NCI-H187 (cell line): ENCODE results near the gene AFG1L.
"Not testable (repeated sequence)": the region's sequence is repeated elsewhere in the genome, so short reads cannot be mapped to it uniquely, and the experiment has no call there.

Source experiments
- DNase-seq, 2 experiments: peaks; one replicate each; lab custom pipeline; 2025; lab: John Stamatoyannopoulos, UW

AFG1L gene

GRCh38 chr6:108556866-108557493 is 262.1 kb downstream of the AFG1L start:
- DNase-seq: no peak

GRCh38 chr6:108557494-108558371 is 262.9 kb downstream of the AFG1L start:
- DNase-seq: peak in 1 of 2 experiments; percentile 69

GRCh38 chr6:108558372-108559096 is 263.7 kb downstream of the AFG1L start:
- DNase-seq: peak; percentile 95 to 99

GRCh38 chr6:108559097-108559883 is 264.4 kb downstream of the AFG1L start:
- peak; percentile 74 to 77 for DNase-seq

DNA sequence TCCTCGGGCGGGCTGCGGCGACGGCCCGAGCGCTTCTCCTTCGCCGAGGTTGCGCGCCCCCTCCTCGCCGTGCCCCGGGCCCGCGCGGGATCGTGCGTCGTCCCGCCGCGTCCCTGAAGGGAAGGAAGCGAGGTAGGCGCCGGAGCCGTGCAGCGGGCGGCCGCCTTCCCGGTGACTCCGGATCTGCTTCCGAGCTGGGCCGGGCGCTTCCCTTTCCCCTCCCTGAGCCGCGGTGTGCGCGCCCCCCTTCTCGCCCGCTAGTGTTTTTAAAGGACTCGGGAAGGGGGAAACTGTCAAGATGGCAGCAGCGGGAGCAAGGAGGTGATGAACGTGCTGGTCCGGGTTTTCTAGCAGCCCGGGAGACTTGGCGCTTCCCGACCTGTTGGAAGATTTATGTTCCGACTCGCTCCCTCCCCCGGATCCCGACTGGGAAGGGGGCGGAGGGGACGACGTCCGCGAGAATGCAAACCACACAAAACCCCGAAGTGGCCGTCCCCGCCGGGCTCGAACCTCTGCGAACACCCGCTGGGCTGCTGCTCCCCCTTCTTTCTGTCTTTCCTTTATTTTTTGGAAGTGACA is 265.1 kb downstream of the AFG1L start:
- peak; percentile 55 to 68 for DNase-seq

DNA sequence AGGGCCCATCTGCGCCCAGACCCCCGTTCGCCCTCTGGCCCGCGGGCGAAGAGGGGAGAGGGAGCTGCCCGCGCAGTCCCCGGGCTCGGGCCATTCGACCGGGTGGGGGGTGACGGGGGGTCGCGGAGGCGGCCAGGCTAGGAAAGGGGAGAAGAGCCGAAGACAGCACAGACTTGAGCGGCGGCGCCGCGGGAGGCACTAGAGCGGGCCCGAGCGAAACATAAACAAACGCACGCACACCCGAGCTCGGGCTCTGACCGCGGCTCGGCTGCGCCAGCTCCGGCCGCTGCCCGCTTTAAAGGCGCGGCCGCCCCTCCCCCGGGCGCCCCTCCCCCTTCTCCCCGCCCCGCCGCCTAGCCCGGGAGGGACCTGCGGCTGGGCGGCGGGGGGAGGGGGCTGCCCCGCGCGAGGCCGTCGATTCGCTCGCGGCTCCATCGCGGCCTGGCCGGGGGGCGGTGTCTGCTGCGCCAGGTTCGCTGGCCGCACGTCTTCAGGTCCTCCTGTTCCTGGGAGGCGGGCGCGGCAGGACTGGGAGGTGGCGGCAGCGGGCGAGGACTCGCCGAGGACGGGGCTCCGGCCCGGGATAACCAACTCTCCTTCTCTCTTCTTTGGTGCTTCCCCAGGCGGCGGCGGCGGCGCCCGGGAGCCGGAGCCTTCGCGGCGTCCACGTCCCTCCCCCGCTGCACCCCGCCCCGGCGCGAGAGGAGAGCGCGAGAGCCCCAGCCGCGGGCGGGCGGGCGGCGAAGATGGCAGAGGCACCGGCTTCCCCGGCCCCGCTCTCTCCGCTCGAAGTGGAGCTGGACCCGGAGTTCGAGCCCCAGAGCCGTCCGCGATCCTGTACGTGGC is 265.8 kb downstream of the AFG1L start, which contains the start of gene FOXO3:
Gene FOXO3 (plus strand): TSS at position 455 of the 846 bp plus-strand sequence. CDS start 292 bp downstream, at position 747.
- peak; percentile 44 to 79 for DNase-seq

GRCh38 chr6:108561309-108561647 is 266.4 kb downstream of the AFG1L start:
- DNase-seq: not testable (repeated sequence)

GRCh38 chr6:108561742-108562502 is 267.1 kb downstream of the AFG1L start:
- DNase-seq: no peak

DNA sequence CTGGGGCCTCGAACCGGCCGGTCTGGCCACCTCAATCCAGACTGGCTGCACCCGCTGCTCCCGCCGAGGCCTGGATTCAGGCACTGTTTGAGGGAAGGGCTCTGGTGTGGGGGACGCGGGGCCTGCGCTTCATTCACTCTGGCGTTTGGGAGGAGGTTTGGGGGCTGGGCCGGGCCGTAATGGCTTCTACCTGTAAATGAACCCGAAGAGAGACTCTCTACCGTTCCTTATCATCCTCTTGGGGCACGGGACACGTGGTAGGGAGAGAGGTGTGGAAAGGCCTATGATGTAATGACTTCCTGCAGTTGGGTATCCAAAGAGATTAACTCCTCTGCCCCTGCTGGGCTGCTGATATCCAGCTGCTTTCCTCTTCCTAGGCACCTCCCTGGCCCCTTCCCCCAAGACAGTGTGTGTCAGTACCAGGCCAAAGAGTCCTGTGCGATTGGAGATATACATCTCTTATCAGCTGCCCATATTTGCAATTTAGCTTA is 267.7 kb downstream of the AFG1L start:
- no peak for DNase-seq

DNA sequence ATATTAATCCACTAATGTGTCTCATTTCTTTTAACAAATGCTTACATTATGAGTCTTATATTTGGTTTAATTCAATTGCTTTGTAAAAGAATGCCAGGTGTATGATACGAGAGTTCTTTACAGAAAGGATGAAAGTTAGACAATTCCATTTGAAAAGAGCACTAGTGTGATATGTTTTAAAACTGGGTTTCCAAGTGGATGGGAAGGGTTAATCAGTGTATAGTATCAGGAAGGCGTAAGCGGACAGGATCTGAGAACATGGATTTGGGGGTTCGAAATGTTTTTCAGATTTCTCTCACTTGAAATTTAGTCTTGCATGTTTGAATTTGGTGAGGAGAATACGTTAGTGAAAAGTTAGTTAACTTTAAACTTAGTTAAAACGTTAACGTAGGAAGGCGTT is 268.4 kb downstream of the AFG1L start:
- no peak for DNase-seq

- DNase-seq: no peak
Measured at GRCh38 chr6:108564178-108564577, 269.3 kb downstream of the AFG1L start.

GRCh38 chr6:108565091-108565766 is 270.4 kb downstream of the AFG1L start:
- DNase-seq: peak in 1 of 2 experiments; percentile 21

GRCh38 chr6:108565893-108566292 is 271.0 kb downstream of the AFG1L start:
- DNase-seq: no peak

GRCh38 chr6:108566406-108566805 is 271.6 kb downstream of the AFG1L start:
- no peak for DNase-seq

GRCh38 chr6:108568101-108568500 is 273.2 kb downstream of the AFG1L start:
- DNase-seq: no peak

- no peak for DNase-seq
Measured at GRCh38 chr6:108568551-108569305, 273.9 kb downstream of the AFG1L start.

DNA sequence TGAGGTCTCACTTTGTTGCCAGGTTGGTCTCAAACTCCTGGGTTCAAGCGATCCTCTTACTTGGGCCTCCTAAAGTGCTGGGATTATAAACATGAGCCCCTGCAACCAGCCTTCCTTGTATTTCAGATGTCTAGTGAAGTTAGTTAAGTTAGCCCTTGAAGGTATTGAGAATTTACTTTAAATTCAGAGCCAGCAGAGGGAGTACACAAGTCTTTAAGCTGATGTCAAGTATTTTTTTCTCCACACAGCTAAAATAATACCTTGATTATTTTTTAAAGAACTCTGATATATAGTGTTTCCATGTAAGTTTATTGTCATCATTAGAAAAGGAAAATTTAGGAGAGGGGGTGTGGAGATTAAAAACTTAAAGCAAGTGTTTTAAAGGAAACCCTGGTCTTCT is 275.7 kb downstream of the AFG1L start:
- no peak for DNase-seq

DNA sequence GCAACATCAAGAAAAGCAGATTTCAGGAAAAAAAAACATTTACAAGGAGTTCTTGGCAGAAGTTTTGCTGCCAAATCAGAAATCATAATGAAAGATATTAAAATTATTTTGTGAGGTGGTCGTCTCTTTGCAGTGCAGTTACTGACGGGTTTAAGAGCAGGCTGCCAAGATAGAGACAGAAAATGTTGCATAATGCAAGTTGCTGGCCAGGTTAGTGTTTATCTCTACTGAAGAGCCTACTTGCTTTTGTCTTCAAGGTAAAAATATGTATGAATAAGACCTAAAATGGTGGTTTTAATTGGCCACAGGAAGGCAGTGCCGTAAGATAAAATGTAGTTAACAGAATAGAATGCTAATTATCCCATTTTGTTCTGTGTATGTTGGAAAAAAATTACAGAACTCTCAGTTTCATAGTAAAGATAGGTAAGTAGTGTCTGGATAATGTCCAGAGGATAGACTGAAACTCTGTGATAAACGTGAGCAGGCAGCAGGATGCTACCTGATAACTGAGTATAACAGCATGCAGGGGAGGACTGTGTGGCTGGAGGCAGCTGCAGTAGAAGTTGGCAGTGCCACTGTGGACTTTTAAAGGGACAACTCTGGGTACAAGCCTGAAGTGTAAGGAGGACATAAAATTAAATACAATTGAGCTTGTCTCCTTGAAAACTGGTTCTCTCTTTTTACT is 279.7 kb downstream of the AFG1L start:
- DNase-seq: no peak
